HG03432 (cell line): ENCODE data around the gene OCA2.

Experiments used
- ATAC-seq: cut with Tn5 transposase; IDR thresholded peaks from one replicate; pipeline ENCODE4 v1.9.1; 2021; ENCODE audit warnings: mild to moderate bottlenecking, moderate library complexity; ENCODE audit not compliant: unreplicated experiment

OCA2 gene

GRCh38 chr15:28105793-28106192 is 6.7 kb upstream of the OCA2 start:
- no peak for ATAC-seq

GRCh38 chr15:28105224-28105791 is 6.2 kb upstream of the OCA2 start:
- ATAC-seq = no peak

- no peak for ATAC-seq
These were observed 5.2 kb upstream of the OCA2 start for GRCh38 chr15:28104326-28104725.

DNA sequence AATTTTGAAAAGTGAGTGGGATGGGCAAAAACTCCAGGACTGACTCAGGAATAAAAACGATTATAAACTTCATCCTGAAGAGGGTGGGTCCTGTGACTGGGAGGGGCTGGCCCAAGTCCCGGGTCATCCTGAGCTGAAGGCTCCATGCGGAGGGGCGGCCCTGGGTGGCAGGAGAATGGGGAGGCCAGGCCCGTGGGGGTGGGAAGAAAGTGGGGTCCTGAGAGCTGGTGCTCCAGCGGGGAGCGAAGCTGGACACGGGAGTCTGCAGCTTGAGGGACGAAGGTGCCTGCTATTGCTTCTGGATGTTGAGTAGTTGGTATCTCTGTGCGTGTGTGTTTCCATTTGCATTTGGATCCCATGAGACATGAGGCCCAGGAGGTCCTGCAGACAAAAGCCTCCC is 4.7 kb upstream of the OCA2 start:
- ATAC-seq = no peak

- ATAC-seq = no peak
These were observed 2.9 kb upstream of the OCA2 start for GRCh38 chr15:28101983-28102441.

DNA sequence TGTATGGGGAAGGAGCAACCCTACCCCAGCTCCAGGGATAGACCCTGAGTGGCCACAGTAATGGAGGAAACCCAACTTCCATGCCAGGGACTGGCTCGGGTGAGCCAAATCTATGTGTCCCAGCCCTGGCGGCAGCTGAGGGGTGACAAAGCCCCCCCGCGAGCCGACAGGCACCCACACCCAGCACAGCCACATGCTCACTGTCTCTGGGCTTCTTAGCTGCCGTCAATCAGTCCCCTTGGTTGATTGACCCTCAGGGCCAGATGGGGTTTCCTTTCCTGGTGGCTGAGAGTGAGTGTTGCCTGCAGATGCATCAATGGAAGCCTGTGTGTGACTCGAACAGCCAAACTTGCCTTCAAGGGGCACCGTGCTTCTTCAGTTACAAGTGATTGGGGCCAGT is 2.1 kb upstream of the OCA2 start:
- ATAC-seq = no peak

GRCh38 chr15:28100516-28101195 is 1.5 kb upstream of the OCA2 start:
- no peak for ATAC-seq

GRCh38 chr15:28099555-28100140 is 533 bp upstream of the OCA2 start:
- ATAC-seq = no peak

- ATAC-seq = no peak
These were observed 752 bp downstream of the OCA2 start for GRCh38 chr15:28098360-28098765.

- ATAC-seq = no peak
These were observed 1.3 kb downstream of the OCA2 start for GRCh38 chr15:28097656-28098359.

DNA sequence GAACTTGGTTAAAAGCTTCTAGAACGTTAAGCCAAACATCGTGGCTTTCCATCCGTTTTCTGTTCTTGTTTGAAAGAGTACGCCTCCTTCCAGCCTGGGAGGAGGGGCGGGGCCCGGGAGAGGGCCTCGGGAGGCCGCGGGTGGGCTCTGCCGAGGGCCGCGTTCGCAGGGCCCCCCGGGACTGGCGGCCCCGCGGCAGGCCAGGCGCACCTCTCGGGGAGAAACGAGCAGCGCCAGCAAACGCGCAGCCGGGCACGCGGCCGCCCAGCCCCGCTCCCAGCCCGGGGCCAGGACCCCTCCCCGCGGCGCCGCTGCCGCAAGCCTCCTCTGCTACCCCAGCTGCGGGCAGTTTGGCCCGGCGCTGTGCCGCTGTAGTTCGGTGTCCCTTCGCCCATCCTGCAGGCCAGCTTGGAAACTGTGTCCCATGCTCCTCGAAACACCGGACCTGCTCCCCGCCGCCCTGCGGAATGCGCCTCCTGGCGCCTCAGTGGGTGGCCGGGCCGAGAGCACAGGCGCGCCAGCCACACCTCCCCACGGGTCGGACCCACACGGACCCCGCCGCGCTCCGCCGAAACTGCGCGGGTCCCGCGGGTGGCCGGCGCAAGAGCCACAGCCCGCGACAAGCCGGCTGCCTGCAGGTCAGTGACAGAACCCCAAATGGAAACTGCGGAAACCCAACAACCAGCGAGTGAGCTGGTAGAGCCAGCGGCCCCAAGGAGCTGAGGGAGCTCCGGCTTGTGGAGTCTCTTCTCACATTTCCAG is 2.3 kb downstream of the OCA2 start:
- ATAC-seq = no peak

DNA sequence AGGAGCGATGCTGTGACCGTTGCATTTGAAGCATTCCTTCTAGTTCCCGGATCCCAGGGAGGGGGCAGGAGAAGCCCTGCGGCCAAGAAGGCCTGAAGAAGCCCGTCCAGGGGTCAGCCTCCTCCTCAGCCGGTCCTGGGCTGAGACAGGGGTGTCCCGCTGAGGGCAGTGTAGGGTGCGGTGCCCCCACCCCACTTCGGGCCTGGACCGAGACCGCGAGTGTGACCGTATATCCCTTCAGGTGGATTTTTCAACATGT is 2.8 kb downstream of the OCA2 start:
- peak; percentile 11 for ATAC-seq

DNA sequence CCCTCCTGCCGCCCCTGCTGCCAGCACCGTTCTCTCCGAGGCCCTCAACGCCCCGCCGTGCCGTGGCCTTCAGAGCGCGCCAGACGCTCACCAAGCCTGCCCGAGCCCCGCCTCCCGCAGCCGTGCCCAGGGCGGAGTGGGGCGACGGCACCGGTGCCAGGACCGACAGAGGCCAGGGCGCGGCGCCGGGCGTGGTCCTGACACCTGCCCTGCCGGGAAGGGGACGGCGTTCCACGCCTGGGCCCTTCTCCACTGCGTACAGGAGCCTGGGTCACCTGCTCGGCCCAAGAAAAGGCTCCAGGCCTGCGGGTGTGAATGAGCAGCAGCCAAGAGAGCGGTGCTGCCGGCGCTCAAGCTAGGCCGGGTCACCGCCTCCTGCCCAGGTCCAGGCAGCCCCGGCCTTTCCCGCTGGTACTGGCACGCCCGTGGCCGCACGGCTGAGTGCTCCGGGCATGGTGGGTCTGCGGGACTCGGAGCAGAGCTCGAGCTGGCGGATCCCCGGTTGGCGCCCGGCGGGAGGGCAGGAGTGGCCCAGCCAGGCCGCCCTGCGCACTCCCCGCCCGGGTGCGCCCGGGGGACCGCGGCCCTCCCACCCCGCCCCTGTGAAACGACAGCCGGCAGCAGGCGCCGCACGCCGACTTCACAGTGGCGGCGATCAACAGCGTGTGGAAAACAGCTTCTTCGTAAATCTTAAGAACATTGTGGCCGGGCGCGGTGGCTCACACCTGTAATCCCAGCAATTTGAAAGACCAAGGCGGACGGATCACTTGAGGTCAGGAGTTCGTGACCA is 4.2 kb downstream of the OCA2 start:
- no peak for ATAC-seq

- ATAC-seq = no peak
These were observed 5.2 kb downstream of the OCA2 start for GRCh38 chr15:28093752-28094535.

- no peak for ATAC-seq
These were observed 7.8 kb downstream of the OCA2 start for GRCh38 chr15:28091313-28091712.

DNA sequence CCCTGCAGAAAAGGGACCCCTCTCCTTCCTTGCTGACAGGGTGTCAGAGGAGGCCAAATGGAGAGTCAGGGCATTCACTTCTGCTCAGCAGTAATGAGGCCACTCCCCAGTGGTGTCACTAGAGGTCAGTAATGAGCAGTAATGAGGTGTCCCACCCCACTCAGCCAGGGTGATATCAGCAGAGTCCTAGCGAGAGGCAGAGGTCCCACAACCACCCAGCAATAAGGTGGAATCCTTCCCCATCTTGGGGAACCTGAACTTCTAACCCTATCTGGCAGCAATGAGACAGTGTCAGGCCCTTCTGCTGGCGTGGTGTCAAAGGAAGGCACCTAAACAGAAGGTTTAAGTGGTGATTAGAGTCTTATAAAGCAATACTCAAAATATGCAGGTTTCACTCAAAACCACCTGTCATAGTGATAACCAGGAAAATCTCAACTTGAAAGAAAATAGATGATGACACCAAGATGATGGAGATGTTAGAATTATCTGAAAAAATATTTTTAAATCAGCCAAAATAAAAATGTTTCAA is 12.9 kb downstream of the OCA2 start:
- peak; percentile 99 for ATAC-seq

- peak; percentile 17 for ATAC-seq
These were observed 13.5 kb downstream of the OCA2 start for GRCh38 chr15:28085489-28086174.

GRCh38 chr15:28084547-28084946 is 14.6 kb downstream of the OCA2 start:
- ATAC-seq = no peak
